Motor neuron (in vitro differentiated cells): ENCODE data around the gene KSR2. TPM values are rescaled to one million over a fixed set of nuclear protein-coding genes. Genes with fewer than 3 reads are reported as not detected.
A peak's percentile ranks its signal among the peaks of the same experiment; 100 is the strongest.
"Not testable (repeated sequence)": the region's sequence is repeated elsewhere in the genome, so short reads cannot be mapped to it uniquely, and the experiment has no call there.

Experiments
- ATAC-seq, 8 experiments: fragments of 200-7000 bp; cut with Tn5 transposase; replicated peaks in 6 of 8; 2 replicates each; pipeline ENCODE4 v1.8.0; 2021; ENCODE audit warnings: mild to moderate bottlenecking in 8 of 8, moderate library complexity in 8 of 8
- H3K27ac ChIP-seq, 2 donors: fragments of 250-450 bp; sonication (Bioruptor Pico); 2 replicates each; pipeline ENCODE4 v1.9.0; 2021; ENCODE audit warnings: antibody characterized with exemption in 2 of 2, mild to moderate bottlenecking in 2 of 2, moderate library complexity in 1 of 2
- H3K4me1 ChIP-seq, 2 donors: fragments of 250-450 bp; sonication (Bioruptor Pico); replicated peaks in 1 of 2; 2 replicates each; pipeline ENCODE4 v1.6.1; 2021; ENCODE audit warnings: antibody characterized with exemption in 2 of 2, mild to moderate bottlenecking in 2 of 2, moderate library complexity in 1 of 2
- H3K4me3 ChIP-seq, 5 donors: fragments of 250-450 bp; sonication (Bioruptor Pico); 2 replicates each; pipeline ENCODE4 v1.9.0; 2021; ENCODE audit warnings: antibody characterized with exemption in 5 of 5, mild to moderate bottlenecking in 5 of 5, moderate library complexity in 4 of 5
- WGBS, 10 experiments: fragments of 450-650 bp; shearing (Covaris generic); methylation state at CpG; one replicate each; pipeline ENCODE4 v1.0.0; 2022; 5-methylcytosine and 5-hydroxymethylcytosine counted together
- in situ Hi-C, 9 experiments: fragments of 400-800 bp; cut with MboI; loops; one replicate each; pipeline ENCODE4 v1.15.0; 2021; ENCODE audit warnings: low sequenced_read_pairs in 9 of 9, low pct_unique_long_range_greater_than_20kb in 2 of 9; ENCODE audit not compliant: unreplicated experiment in 9 of 9
- total RNA-seq, 8 experiments: library from RNA; unstranded; fragments of 300-600 nt; gene quantifications; 2 replicates each; pipeline versions ENCODE4 v1.2.3 to v1.2.4, GENCODE V29; 2022

KSR2 gene
- total RNA-seq, 8 experiments from 2014 or later, result 0.09 to 2.3 (median 1.0) TPM

DNA sequence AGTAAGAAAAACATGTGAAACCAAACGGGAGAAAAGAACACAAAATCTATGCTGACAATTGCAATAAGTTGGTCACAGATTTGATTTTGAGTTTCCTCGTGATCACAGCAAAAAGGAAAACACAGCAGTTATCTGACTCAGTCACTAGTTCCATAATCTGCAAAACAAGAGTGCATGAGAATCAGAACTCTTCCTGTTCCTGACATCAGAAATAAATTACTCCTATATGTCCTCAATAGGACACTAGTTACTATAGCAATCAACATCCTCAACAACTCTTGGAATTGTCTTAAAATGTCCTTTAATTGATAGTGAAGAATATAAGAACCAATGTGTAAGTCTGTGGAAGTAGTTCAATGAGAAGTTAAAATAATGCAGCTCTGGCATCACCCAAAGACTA is 339.3 kb downstream of the KSR2 start:
- no peak overlapping the region for H3K4me3 ChIP-seq
- 0 to 87% (median 60%) methylated on average over 1 to 2 of the region's 2 CpGs; no CpG with 5 or more reads in 1 of the 10 experiments for WGBS, 10 experiments
- H3K27ac ChIP-seq, result no peak overlapping the region
- in situ Hi-C loops, result no loop called here
- ATAC-seq, result no peak
- peaks cover 0 to 3% of the 10 kb centered on the region in 2 donors for H3K4me1 ChIP-seq

DNA sequence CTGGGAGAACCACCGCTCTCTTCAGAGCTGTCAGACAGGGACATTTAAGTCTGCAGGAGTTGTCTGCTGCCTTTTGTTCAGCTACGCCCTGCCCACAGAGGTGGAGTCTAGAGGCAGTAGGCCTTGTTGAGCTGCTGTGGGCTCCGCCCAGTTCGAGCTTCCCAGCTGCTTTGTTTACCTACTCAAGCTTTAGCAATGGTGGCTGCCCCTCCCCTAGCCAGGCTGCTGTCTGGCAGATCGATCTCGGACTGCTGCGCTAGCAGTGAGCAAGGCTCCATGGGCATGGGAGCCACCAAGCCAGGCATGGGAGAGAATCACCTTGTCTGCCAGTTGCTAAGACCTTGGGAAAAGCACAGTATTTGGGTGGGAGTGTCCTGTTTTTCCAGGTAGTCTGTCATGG is 340.1 kb downstream of the KSR2 start:
- ATAC-seq, result peak in 4 of 8 experiments; percentile 50 to 60 (median 53)
- H3K4me1 ChIP-seq, in situ Hi-C loops, H3K27ac ChIP-seq, H3K4me3 ChIP-seq: not testable (repeated sequence)
- WGBS, 10 experiments, result 0 to 100% (median 41%) methylated on average over 2 to 3 of the region's 7 CpGs; no CpG with 5 or more reads in 6 of the 10 experiments

DNA sequence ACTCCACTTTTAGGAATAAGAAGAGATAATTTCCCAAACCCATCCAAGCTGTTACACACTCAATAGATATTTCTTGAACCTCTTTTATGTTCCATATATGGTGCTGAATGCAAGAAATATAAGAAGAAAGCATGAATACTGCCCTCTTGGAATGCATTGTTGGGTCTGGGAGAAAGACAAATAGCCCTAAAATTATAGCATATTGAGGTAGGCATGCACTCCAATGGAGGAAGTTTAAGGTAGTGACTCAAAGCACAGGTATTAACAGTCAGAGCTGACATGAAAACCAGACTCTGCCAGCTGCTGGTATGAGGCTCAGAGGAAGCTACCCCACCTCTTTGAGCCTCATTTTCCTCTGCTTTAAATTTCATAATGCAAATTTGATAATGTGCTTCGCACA is 346.0 kb downstream of the KSR2 start:
- Histone ChIP-seq H3K4me3 (no peak overlapping the region), H3K4me1 (no peaks in the 10 kb centered on the region), H3K27ac (no peak overlapping the region)
- WGBS, 10 experiments, result 0 to 100% (median 80%) methylated on average over 1 of the region's 1 CpG; no CpG with 5 or more reads in 3 of the 10 experiments
- no peak for ATAC-seq
- in situ Hi-C loops, result no loop called here

DNA sequence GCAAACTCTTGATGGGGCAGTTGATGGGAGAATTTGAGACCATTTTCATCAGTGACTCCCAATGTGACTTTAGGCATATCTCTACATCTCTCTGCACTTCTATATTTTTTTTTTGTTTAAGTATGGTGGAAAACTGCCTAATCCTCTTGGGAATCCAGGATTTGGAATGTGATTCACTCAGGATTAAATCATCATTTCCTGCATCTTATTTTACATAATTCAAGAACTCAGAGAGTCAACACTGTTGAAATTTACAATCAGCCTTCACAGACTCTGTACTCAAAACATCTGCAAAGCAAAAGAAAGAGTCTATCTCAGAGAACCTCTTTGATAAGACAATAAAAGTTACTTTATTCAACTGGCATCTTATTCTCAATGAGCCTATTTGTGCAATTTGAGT is 346.7 kb downstream of the KSR2 start:
- no peak overlapping the region for H3K27ac ChIP-seq
- no peaks in the 10 kb centered on the region for H3K4me1 ChIP-seq
- ATAC-seq, result no peak
- no peak overlapping the region for H3K4me3 ChIP-seq
- in situ Hi-C loops, result no loop called here

DNA sequence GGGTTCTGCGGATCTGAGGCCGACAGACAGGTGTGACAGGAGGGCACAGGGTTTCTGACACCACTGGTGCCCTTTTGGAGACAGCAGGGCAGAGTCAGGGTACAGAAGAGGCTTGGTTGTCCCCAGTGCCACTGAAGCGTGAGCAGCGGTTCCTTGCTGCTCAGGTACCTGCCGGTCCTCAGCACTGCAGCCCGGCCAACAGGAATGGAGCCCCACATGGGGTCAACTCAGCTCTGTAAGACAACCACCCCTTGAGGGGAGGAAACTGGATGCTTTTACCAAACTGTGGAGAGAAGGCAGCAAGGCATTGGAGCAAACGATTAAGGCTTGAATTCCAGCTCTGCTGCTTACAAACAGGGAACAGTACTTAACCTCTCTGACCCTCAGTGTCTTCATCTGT is 361.0 kb downstream of the KSR2 start:
- 20 to 80% (median 54%) methylated on average over 1 to 5 of the region's 7 CpGs; no CpG with 5 or more reads in 6 of the 10 experiments for WGBS, 10 experiments
- no peak for ATAC-seq
- in situ Hi-C loops, result no loop called here
- Histone ChIP-seq H3K4me3 (no peak overlapping the region), H3K27ac (no peak overlapping the region), H3K4me1 (no peaks in the 10 kb centered on the region)

DNA sequence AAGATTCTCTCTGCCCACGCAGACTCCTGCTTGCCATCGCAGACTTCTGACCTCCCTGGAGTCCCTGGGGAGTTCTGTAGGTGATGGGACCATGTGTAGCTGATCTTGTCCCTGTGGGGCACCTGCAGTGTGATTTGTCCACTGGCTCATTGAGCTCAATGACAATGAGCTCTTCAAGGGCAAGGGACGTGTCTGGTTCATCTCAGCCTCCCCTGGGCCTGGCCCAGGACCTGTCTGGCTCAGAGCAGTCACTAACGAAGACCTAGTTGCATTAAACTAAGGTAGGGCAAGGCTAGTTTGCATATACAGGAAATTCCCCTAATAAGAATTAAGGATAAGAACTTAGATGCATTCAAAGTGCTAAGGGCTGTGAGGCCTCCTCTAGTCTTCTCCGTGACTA is 361.8 kb downstream of the KSR2 start:
- Histone ChIP-seq H3K27ac (no peak overlapping the region), H3K4me3 (no peak overlapping the region), H3K4me1 (no peaks in the 10 kb centered on the region)
- ATAC-seq, result no peak
- in situ Hi-C loops, result no loop called here
- WGBS, 10 experiments, result 8 to 42% (median 10%) methylated on average over 1 to 5 of the region's 5 CpGs; no CpG with 5 or more reads in 5 of the 10 experiments

DNA sequence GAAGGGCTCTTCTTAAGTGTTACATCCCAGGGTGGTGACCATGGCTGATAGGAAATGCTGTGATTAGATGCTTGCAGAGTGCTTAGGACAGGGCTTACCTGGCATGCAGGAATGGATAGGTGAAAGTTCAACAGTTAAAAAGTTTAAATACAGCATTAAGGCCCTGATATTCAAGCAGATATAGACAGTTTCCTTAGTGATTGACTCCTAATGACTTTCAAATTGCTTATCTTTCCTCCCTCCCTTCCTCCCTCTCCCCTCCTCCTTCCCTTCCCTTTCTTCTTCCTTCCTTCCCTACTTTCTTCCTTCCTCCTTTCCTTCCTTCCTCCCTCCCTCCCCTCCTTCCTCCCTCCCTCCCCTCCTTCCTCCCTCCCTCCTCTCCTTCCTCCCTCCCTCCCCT is 362.8 kb downstream of the KSR2 start:
- ATAC-seq, result no peak
- no peaks in the 10 kb centered on the region for H3K4me1 ChIP-seq
- no peak overlapping the region for H3K4me3 ChIP-seq
- no peak overlapping the region for H3K27ac ChIP-seq
- in situ Hi-C loops, result no loop called here

DNA sequence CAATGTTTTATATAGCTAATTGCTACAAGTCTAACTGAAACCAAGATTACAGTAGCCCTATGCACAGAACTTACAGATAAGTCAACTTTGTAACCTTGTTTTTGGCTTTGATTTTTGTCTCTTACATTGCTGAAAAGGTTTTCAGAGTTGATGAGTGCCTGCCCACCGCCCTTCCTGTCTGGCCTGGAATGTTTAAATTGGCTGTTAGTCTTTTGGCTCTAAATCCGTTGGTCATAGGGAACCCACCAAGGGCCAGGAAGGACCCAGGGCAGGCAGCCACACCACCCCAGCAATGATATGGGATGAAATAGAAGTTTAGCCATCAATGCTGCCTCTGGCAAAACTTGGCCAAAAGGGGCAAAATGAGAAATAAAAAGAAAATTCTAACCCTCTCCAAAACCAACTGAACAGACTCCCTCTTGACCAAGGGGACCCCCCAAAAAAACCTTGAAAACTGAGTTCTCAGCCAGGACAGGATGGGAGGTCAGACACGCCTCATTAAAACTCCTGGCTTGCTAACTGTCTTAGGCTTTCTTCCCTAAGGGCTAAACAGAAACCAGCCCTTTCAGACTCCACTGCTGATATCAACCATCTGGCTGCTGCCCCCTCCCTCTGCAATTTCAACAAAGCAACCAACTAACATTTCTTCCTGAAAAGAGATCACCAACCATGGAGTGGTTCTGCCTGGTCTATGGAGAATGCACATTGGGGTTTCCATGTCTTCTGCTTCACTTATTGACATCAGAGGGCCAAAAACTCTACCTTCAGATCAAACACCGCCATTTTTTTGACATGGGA is 365.3 kb downstream of the KSR2 start:
- H3K4me1 ChIP-seq, result no peaks in the 10 kb centered on the region
- in situ Hi-C loops, result no loop called here
- WGBS, 10 experiments, result 0 to 100% (median 90%) methylated on average over 1 to 3 of the region's 4 CpGs; no CpG with 5 or more reads in 2 of the 10 experiments
- H3K4me3 ChIP-seq, result no peak overlapping the region
- no peak overlapping the region for H3K27ac ChIP-seq
- peak in 1 of 8 experiments; percentile 16 for ATAC-seq

DNA sequence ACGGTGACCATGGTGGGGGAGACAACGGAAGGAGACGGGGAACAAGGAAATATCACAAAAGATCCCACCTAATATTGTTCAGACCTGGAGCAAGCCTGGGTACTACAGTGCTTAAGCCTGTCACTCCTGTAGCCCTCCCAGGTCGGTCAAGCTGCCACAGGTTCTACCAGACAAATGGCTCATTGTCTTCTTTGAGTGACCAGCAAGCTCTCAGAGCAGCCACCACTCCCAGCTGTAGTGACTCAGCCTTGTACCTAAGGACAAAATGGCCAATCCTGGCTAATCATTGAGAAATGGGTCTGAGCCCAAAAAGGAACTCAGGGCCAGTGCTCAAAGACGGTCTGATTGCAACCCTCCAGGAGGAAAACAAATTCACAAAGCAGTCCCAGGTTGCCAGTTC is 368.9 kb downstream of the KSR2 start:
- no peaks in the 10 kb centered on the region for H3K4me1 ChIP-seq
- no peak for ATAC-seq
- WGBS, 10 experiments, result 40 to 100% (median 68%) methylated on average over 1 to 5 of the region's 5 CpGs; no CpG with 5 or more reads in 4 of the 10 experiments
- no peak overlapping the region for H3K27ac ChIP-seq
- H3K4me3 ChIP-seq, result no peak overlapping the region
- in situ Hi-C loops, result loop anchor here in 1 of 9 experiments (25.0 kb wide), 1 partner anchor 363 kb away; no protein-coding TSS in a partner anchor

DNA sequence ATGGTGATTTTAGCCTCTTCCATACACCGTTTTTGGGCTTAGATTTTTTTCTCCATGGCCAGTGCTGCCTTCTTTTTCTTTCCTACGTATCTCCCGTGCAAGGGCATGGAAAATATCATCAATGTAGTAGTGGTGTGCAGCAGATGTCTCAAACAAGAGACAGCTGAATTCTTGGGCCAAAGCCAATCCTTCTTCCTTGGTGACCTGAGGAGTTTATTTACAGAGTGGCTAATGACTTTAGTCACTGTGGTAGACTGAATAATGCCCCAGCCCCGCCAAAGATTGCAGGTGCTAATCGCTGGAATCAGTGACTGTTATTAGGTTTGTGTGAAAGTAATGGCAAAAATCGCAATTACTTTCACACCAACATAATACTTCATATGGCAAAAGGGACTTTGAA is 371.8 kb downstream of the KSR2 start:
- Histone ChIP-seq H3K4me3 (no peak overlapping the region), H3K4me1 (peaks cover 18 to 28% of the 10 kb centered on the region in 2 donors), H3K27ac (no peak overlapping the region)
- no peak for ATAC-seq
- 26 to 92% (median 61%) methylated on average over 3 to 6 of the region's 6 CpGs; no CpG with 5 or more reads in 2 of the 10 experiments for WGBS, 10 experiments
- in situ Hi-C loops, result loop anchor here in 1 of 9 experiments (25.0 kb wide), 1 partner anchor 360 kb away; no protein-coding TSS in a partner anchor

DNA sequence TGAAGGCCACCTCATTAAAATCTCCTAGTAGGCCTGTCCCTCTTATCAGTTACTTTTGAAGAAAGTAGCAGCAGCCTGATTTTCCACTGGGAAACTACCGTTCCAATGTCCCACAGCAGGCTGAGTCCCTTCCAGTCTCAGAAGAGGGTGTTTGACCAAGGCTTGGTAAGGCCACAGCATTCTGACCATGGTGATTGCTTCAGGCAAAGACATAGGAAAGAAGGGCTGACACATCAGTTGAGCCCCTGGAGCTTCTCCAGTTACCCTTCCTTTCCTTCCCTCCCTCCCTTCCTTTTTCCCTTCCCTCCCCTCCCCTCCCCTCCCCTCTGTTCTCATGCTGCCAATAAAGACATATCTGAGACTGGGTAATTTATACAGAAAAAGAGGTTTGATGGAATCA is 373.0 kb downstream of the KSR2 start:
- ATAC-seq, result no peak
- H3K4me1 ChIP-seq, result peaks cover 18 to 28% of the 10 kb centered on the region in 2 donors
- no peak overlapping the region for H3K27ac ChIP-seq
- 100% methylated on average over 1 of the region's 1 CpG; no CpG with 5 or more reads in 9 of the 10 experiments for WGBS, 10 experiments
- no peak overlapping the region for H3K4me3 ChIP-seq
- in situ Hi-C loops, result loop anchor here in 1 of 9 experiments (25.0 kb wide), 1 partner anchor 358 kb away; no protein-coding TSS in a partner anchor

DNA sequence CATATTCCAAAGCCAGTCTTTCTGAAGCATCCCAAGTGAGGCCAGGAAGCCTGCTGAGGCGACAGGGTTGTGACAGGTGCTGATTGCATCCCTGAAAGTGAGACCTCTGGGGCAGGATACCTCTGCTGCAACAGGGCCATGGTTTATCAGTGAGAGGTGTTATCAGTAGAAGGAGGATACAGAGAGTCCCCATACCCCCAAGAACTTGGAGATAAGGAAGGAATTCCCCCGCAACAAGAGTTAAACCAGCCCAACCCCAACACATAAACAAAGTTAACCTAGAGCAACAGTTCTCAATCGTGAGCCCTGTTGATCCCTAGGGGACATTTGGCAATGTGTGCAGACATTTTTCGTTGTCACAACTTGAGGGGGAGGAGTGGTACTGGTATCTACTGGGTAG is 374.3 kb downstream of the KSR2 start:
- Histone ChIP-seq H3K27ac (no peak overlapping the region), H3K4me3 (no peak overlapping the region), H3K4me1 (peaks cover 18 to 28% of the 10 kb centered on the region in 2 donors)
- in situ Hi-C loops, result loop anchor here in 1 of 9 experiments (25.0 kb wide), 1 partner anchor 357 kb away; no protein-coding TSS in a partner anchor
- ATAC-seq, result no peak
- WGBS, 10 experiments, result 17 to 80% (median 64%) methylated on average over 1 to 3 of the region's 4 CpGs; no CpG with 5 or more reads in 4 of the 10 experiments

DNA sequence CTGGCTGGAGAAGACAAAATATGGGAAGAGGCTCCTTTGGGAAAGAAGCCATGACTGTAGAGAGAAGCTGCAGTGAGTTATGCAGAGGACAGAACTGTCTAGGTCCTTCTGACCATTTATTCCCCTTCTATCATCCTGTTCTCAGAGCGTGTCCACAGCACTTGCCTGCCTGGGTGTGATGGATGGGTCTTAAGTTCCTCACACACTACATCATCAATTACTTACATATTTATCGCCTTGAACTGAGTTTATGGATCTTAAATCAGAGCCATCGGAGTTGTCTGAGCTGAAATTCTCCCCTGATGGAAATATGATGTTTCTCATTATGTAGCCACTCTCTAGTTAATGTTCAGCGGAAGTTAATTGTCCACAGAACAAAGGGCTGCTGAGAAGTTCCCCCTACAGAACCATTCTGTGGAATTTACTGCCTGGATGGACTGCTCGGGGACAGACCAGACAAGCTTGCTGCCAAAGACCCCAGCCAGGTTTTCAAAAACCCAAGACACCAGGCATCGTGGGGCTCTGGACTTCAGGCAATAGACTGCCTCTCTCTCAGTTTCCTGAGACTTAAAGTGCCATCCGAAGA is 374.9 kb downstream of the KSR2 start:
- WGBS, 10 experiments, result 0 to 32% (median 11%) methylated on average over 1 to 6 of the region's 7 CpGs; no CpG with 5 or more reads in 1 of the 10 experiments
- ATAC-seq, result peak in 5 of 8 experiments; percentile 83 to 89 (median 88)
- Histone ChIP-seq H3K4me1 (peaks cover 18 to 28% of the 10 kb centered on the region in 2 donors), H3K27ac (no peak overlapping the region), H3K4me3 (no peak overlapping the region)
- in situ Hi-C loops, result loop anchor here in 1 of 9 experiments (25.0 kb wide), 1 partner anchor 357 kb away; no protein-coding TSS in a partner anchor
